Small intestine (tissue), 7 donors: ENCODE measurements around the gene PWWP2B. TPM values are rescaled to one million over a fixed set of nuclear protein-coding genes. Genes with fewer than 3 reads are reported as not detected.

ENCODE experiments used
- DNase-seq, 2 donors: peaks; one replicate each; pipeline versions ENCODE4 v3.0.0 to v3.0.0-alpha.2; 2013
- FAIRE-seq: peaks from 2 replicates; lab custom pipeline; 2012; peaks lifted over from hg19 to GRCh38; lab: Jason Lieb, UNC
- H3K27ac ChIP-seq, 3 donors: one replicate each; pipeline ENCODE4 v1.5.1; 2013; ENCODE audit warnings: low read length in 2 of 3, mild to moderate bottlenecking in 2 of 3, control low read depth in 1 of 3, inconsistent platforms in 1 of 3, low read depth in 1 of 3, moderate library complexity in 1 of 3
- H3K27me3 ChIP-seq, 3 donors: one replicate each; pipeline ENCODE4 v1.6.1; 2013; ENCODE audit warnings: low read length in 3 of 3, inconsistent platforms in 1 of 3; ENCODE audit not compliant: control insufficient read depth in 3 of 3, insufficient read depth in 3 of 3
- H3K36me3 ChIP-seq, 3 donors: one replicate each; pipeline ENCODE4 v1.6.1; 2013; ENCODE audit warnings: low read length in 3 of 3, inconsistent platforms in 1 of 3, low read depth in 1 of 3, mild to moderate bottlenecking in 1 of 3, moderate library complexity in 1 of 3; ENCODE audit not compliant: control insufficient read depth in 3 of 3, insufficient read depth in 2 of 3
- H3K4me1 ChIP-seq, 3 donors: one replicate each; pipeline ENCODE4 v1.6.1; 2013; ENCODE audit warnings: low read length in 2 of 3, inconsistent platforms in 1 of 3, low read depth in 1 of 3, mild to moderate bottlenecking in 1 of 3, moderate library complexity in 1 of 3; ENCODE audit not compliant: control insufficient read depth in 3 of 3, insufficient read depth in 2 of 3
- H3K4me3 ChIP-seq, 3 donors: one replicate each; pipeline ENCODE4 v1.5.1; 2013; ENCODE audit warnings: low read length in 3 of 3, control low read depth in 1 of 3, inconsistent platforms in 1 of 3, low read depth in 1 of 3, mild to moderate bottlenecking in 1 of 3, moderate library complexity in 1 of 3
- H3K9me3 ChIP-seq, 2 donors: one replicate each; pipeline ENCODE4 v1.6.1; 2013; ENCODE audit warnings: low read depth in 1 of 2, low read length in 1 of 2; ENCODE audit not compliant: control insufficient read depth in 2 of 2, insufficient read depth in 1 of 2
- WGBS, 3 donors: extraction: QIAGEN DNeasy Blood & Tissue Kit; methylation state at CpG; one replicate each; pipeline ENCODE4 v1.1.7; 2013; 5-methylcytosine and 5-hydroxymethylcytosine counted together
- polyA plus RNA-seq, 4 donors: library from polyadenylated mRNA; stranded (reverse) in 3 of 4; unstranded in 1 of 4; fragments of 200-250 nt in 3 of 4; fragments of 120-200 nt in 1 of 4; gene quantifications; one replicate each; pipeline versions ENCODE4 v1.2.1 to v1.2.3, GENCODE V29; 2013
- donor health status: healthy with polysubstance abuse.
- donor health status: control.
- donor health status: control.
- donor health status: Bipolar disorder and iron deficiency.
- donor health status: healthy.

Gene PWWP2B
- polyA plus RNA-seq, 4 donors: 7.0 to 34.6 (median 11.9) TPM

GRCh38 chr10:132406750-132407149, 9.8 kb downstream of the PWWP2B start:
- DNase-seq: no peak
- Histone ChIP-seq H3K4me3 (no peak overlapping the region), H3K4me1 (peaks cover 3 to 44% (median 10%) of the 10 kb centered on the region in 3 donors), H3K36me3 (peaks cover 2 to 93% (median 7%) of the 10 kb centered on the region in 3 donors), H3K27me3 (no peaks in the 10 kb centered on the region), H3K9me3 (no peaks in the 10 kb centered on the region), H3K27ac (peak overlapping the region in 1 of 3 donors; percentile 94)
- FAIRE-seq: no peak
- 87 to 96% (median 93%) methylated on average over 15 to 16 of the region's 16 CpGs for WGBS, 3 donors

- FAIRE-seq (no peak), DNase-seq (peak; percentile 61 to 63)
- WGBS, 3 donors: 42 to 61% (median 54%) methylated on average over 11 to 12 of the region's 12 CpGs
- H3K27ac ChIP-seq: peak overlapping the region; percentile 56 to 94 (median 72)
- H3K27me3 ChIP-seq: no peaks in the 10 kb centered on the region
- no peak overlapping the region for H3K4me3 ChIP-seq
- no peaks in the 10 kb centered on the region for H3K9me3 ChIP-seq
- peaks cover 2 to 93% (median 7%) of the 10 kb centered on the region in 3 donors for H3K36me3 ChIP-seq
- H3K4me1 ChIP-seq: peaks cover 3 to 50% (median 10%) of the 10 kb centered on the region in 3 donors
These were observed 10.3 kb downstream of the PWWP2B start for GRCh38 chr10:132407243-132407746.

GRCh38 chr10:132407846-132408278, 10.9 kb downstream of the PWWP2B start:
- H3K9me3 ChIP-seq: no peaks in the 10 kb centered on the region
- peaks cover 2 to 93% (median 7%) of the 10 kb centered on the region in 3 donors for H3K36me3 ChIP-seq
- peak overlapping the region in 1 of 3 donors; percentile 22 for H3K4me3 ChIP-seq
- peak overlapping the region; percentile 56 to 94 (median 72) for H3K27ac ChIP-seq
- H3K4me1 ChIP-seq: peaks cover 3 to 56% (median 10%) of the 10 kb centered on the region in 3 donors
- WGBS, 3 donors: 10 to 20% (median 16%) methylated on average over 15 to 17 of the region's 17 CpGs
- no peaks in the 10 kb centered on the region for H3K27me3 ChIP-seq
- DNase-seq: peak; percentile 84 to 95
- FAIRE-seq: no peak

- Histone ChIP-seq H3K4me1 (peaks cover 3 to 61% (median 10%) of the 10 kb centered on the region in 3 donors), H3K27me3 (no peaks in the 10 kb centered on the region), H3K4me3 (peak overlapping the region in 1 of 3 donors; percentile 22), H3K27ac (peak overlapping the region; percentile 4 to 94 (median 72)), H3K36me3 (peaks cover 2 to 92% (median 7%) of the 10 kb centered on the region in 3 donors), H3K9me3 (no peaks in the 10 kb centered on the region)
- no peak for FAIRE-seq
- 23 to 27% (median 24%) methylated on average over 17 to 20 of the region's 20 CpGs for WGBS, 3 donors
- DNase-seq: peak in 1 of 2 donors; percentile 74
These were observed 11.4 kb downstream of the PWWP2B start for GRCh38 chr10:132408367-132408781.

GRCh38 chr10:132408823-132409666, 12.0 kb downstream of the PWWP2B start:
- no peaks in the 10 kb centered on the region for H3K27me3 ChIP-seq
- peaks cover 2 to 91% (median 7%) of the 10 kb centered on the region in 3 donors for H3K36me3 ChIP-seq
- FAIRE-seq (no peak), DNase-seq (peak in 1 of 2 donors; percentile 53)
- peaks cover 3 to 67% (median 10%) of the 10 kb centered on the region in 3 donors for H3K4me1 ChIP-seq
- no peaks in the 10 kb centered on the region for H3K9me3 ChIP-seq
- H3K27ac ChIP-seq: peak overlapping the region in 2 of 3 donors; percentile 3 to 94
- H3K4me3 ChIP-seq: peak overlapping the region in 1 of 3 donors; percentile 22
- WGBS, 3 donors: 87 to 89% (median 88%) methylated on average over 24 to 27 of the region's 27 CpGs

- H3K4me1 ChIP-seq: peaks cover 3 to 73% (median 10%) of the 10 kb centered on the region in 3 donors
- H3K9me3 ChIP-seq: no peaks in the 10 kb centered on the region
- WGBS, 3 donors: 88 to 90% (median 88%) methylated on average over 4 of the region's 4 CpGs
- H3K4me3 ChIP-seq: no peak overlapping the region
- FAIRE-seq (no peak), DNase-seq (no peak)
- no peak overlapping the region for H3K27ac ChIP-seq
- H3K27me3 ChIP-seq: no peaks in the 10 kb centered on the region
- H3K36me3 ChIP-seq: peaks cover 2 to 91% (median 7%) of the 10 kb centered on the region in 3 donors
These were observed 12.6 kb downstream of the PWWP2B start for GRCh38 chr10:132409667-132410028.

- Histone ChIP-seq H3K4me1 (peaks cover 3 to 74% (median 10%) of the 10 kb centered on the region in 3 donors), H3K27me3 (no peaks in the 10 kb centered on the region), H3K9me3 (no peaks in the 10 kb centered on the region), H3K4me3 (no peak overlapping the region), H3K27ac (peak overlapping the region in 1 of 3 donors; percentile 78), H3K36me3 (peaks cover 2 to 93% (median 5%) of the 10 kb centered on the region in 3 donors)
- FAIRE-seq (no peak), DNase-seq (no peak)
- WGBS, 3 donors: 85 to 92% (median 91%) methylated on average over 20 to 28 of the region's 28 CpGs
These were observed 13.2 kb downstream of the PWWP2B start for GRCh38 chr10:132410056-132410778.
